Effector memory CD8-positive, alpha-beta T cell (primary cell): ENCODE data around the gene STK32A.
"Not testable (repeated sequence)": the region's sequence is repeated elsewhere in the genome, so short reads cannot be mapped to it uniquely, and the experiment has no call there.

ENCODE experiments used
- ATAC-seq: fragments of 150-1000 bp; cut with Tn5 transposase; replicated peaks from 2 replicates; pipeline ENCODE4 v1.10.0; 2021; ENCODE audit warnings: mild to moderate bottlenecking, moderate library complexity
- DNase-seq, 3 experiments: peaks; one replicate each; pipeline ENCODE4 v3.0.0; 2021
- H3K27ac Mint-ChIP-seq, 2 donors: one replicate each; pipeline ENCODE4 v1.8.0; 2022; ENCODE audit warnings: mild to moderate bottlenecking in 2 of 2, mixed read lengths in 2 of 2, moderate library complexity in 2 of 2
- H3K27me3 Mint-ChIP-seq, 2 donors: one replicate each; pipeline ENCODE4 v1.8.0; 2022; ENCODE audit warnings: mixed read lengths in 2 of 2
- H3K36me3 Mint-ChIP-seq: one replicate; pipeline ENCODE4 v1.8.0; 2022; ENCODE audit warnings: mild to moderate bottlenecking, moderate library complexity, mixed read lengths; ENCODE audit not compliant: insufficient read depth
- H3K4me1 Mint-ChIP-seq, 2 donors: one replicate each; pipeline ENCODE4 v1.8.0; 2022; ENCODE audit warnings: low read depth in 2 of 2, mixed read lengths in 2 of 2
- H3K4me3 Mint-ChIP-seq, 2 donors: one replicate each; pipeline ENCODE4 v1.8.0; 2022; ENCODE audit warnings: mild to moderate bottlenecking in 2 of 2, mixed read lengths in 2 of 2, moderate library complexity in 2 of 2
- H3K9me3 Mint-ChIP-seq, 2 donors: one replicate each; pipeline ENCODE4 v1.8.0; 2022; ENCODE audit warnings: mixed read lengths in 2 of 2

The STK32A gene

DNA sequence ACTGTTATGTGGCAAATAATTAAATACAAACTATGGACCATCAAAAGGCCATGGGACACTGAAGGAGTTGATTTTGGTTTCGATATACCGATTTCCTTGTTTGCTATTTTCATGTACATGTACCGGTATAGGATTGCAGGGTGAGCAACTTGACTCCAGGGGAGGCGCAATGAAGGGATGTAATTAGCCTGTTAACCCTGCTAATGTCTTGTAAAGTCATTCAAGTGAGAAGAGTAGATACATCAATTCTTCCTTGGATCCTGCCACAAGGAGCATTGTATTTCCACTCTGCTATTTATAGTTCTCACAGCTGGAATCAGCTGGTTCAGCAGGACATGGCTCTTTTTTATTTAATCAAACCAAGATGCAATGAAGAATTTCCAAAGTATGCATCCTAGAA is 102.0 kb downstream of the STK32A start:
- H3K9me3 Mint-ChIP-seq = peaks cover 0 to 5% of the 10 kb centered on the region in 2 donors
- H3K4me3 Mint-ChIP-seq = no peak overlapping the region
- no peaks in the 10 kb centered on the region for H3K4me1 Mint-ChIP-seq
- no peak for ATAC-seq
- H3K36me3 Mint-ChIP-seq = no peaks in the 10 kb centered on the region
- H3K27ac Mint-ChIP-seq = no peak overlapping the region
- no peaks in the 10 kb centered on the region for H3K27me3 Mint-ChIP-seq
- no peak for DNase-seq

DNA sequence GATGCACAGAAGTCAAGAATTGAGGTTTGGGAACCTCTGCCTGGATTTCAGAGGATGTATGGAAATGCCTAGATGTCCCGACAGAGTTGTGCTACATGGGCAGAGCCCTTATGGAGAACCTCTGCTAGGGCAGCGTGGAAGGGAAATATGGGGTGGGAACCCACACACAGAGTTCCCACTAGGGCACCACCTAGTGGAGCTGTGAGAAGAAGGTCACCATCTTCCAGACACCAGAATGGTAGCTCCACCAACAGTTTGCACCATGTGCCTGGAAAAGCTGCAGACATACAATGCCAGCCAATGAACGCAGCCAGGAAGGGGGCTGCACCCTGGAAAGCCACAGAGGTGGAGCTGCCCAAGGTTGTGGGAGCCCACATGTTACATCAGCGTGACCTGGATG is 104.5 kb downstream of the STK32A start:
- ATAC-seq = no peak
- Mint-ChIP-seq H3K27ac (no peak overlapping the region), H3K36me3 (no peaks in the 10 kb centered on the region), H3K4me3 (no peak overlapping the region), H3K27me3 (peaks cover 0 to under 1% of the 10 kb centered on the region in 2 donors), H3K9me3 (peaks cover 0 to 5% of the 10 kb centered on the region in 2 donors), H3K4me1 (no peaks in the 10 kb centered on the region)
- no peak for DNase-seq

DNA sequence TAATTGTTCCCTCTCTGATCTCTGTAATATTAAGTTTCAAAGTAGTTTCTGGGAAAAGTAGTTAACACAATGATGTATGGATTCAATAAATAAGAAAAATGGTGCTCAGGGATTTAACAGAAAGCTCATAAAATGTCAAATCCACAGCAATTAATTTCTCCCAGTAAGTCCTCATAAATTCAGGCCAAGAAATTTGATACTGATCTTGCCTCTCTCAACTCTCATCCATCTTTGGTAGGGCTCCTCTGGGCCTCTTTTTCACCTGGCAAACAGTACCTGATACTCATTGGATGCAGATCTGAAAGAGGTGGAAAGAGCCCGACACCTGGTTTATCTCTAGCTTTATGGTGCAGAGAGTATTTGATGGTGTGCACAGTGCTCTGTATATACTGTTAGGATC is 106.1 kb downstream of the STK32A start:
- Mint-ChIP-seq H3K27me3 (peaks cover 0 to 10% of the 10 kb centered on the region in 2 donors), H3K4me1 (no peaks in the 10 kb centered on the region), H3K4me3 (no peak overlapping the region), H3K27ac (no peak overlapping the region), H3K36me3 (no peaks in the 10 kb centered on the region), H3K9me3 (peaks cover 0 to 5% of the 10 kb centered on the region in 2 donors)
- no peak for DNase-seq
- ATAC-seq = no peak

DNA sequence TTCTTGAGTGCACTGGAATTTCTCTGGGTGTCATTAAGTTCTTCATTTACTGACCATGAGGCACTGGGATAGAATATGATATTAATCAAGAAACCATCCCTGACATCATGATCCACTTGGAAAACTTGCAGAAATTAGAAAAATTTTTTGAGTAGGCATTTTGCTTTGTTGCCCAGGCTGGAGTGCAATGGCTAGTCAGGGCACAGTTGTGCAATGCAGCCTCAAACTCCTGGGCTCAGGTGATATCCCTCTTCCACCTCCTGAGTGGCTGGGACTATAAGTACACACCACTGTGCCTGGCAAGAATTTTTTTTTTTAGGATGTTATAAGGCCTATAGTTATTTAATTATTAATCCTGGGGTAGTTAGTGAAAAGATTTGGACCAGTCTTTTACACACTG is 106.5 kb downstream of the STK32A start:
- H3K4me1 Mint-ChIP-seq = no peaks in the 10 kb centered on the region
- peaks cover 0 to 5% of the 10 kb centered on the region in 2 donors for H3K9me3 Mint-ChIP-seq
- no peak overlapping the region for H3K27ac Mint-ChIP-seq
- H3K4me3 Mint-ChIP-seq = no peak overlapping the region
- ATAC-seq (no peak), DNase-seq (no peak)
- H3K36me3 Mint-ChIP-seq = no peaks in the 10 kb centered on the region
- H3K27me3 Mint-ChIP-seq = peaks cover 0 to 10% of the 10 kb centered on the region in 2 donors

DNA sequence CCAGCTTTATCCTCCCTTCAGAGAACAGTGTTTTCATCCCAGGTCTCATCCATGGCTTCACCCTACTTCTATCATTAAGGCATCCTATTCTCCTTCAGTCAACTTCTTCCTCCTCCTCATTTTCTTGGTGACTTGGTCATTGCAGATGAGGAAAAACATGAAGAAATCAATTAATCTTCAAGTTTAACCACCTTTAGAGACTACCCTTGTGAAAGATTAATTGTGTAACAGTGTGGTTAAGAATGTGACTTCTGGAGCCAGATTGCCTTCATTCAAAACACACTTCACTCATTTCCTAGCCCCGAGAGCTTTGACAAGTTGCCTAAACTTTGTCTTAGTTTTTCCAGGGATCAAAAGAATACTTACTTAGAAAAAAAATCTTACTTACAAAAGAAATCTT is 110.0 kb downstream of the STK32A start:
- Mint-ChIP-seq H3K27me3 (peaks cover 0 to 10% of the 10 kb centered on the region in 2 donors), H3K27ac (no peak overlapping the region), H3K9me3 (no peaks in the 10 kb centered on the region), H3K4me1 (no peaks in the 10 kb centered on the region), H3K36me3 (no peaks in the 10 kb centered on the region), H3K4me3 (no peak overlapping the region)
- ATAC-seq (no peak), DNase-seq (no peak)

- DNase-seq (no peak), ATAC-seq (no peak)
- no peaks in the 10 kb centered on the region for H3K4me1 Mint-ChIP-seq
- no peak overlapping the region for H3K27ac Mint-ChIP-seq
- H3K4me3 Mint-ChIP-seq = no peak overlapping the region
- no peaks in the 10 kb centered on the region for H3K9me3 Mint-ChIP-seq
- no peaks in the 10 kb centered on the region for H3K36me3 Mint-ChIP-seq
- peaks cover 0 to 10% of the 10 kb centered on the region in 2 donors for H3K27me3 Mint-ChIP-seq
Observed at GRCh38 chr5:147346006-147346561, 111.3 kb downstream of the STK32A start.

GRCh38 chr5:147348046-147348445 is 113.2 kb downstream of the STK32A start:
- Mint-ChIP-seq H3K27me3 (peaks cover 0 to 20% of the 10 kb centered on the region in 2 donors), H3K4me1 (no peaks in the 10 kb centered on the region), H3K36me3 (no peaks in the 10 kb centered on the region), H3K27ac (no peak overlapping the region), H3K4me3 (no peak overlapping the region), H3K9me3 (no peaks in the 10 kb centered on the region)
- ATAC-seq = no peak
- DNase-seq = no peak

GRCh38 chr5:147348451-147348850 is 113.6 kb downstream of the STK32A start:
- Mint-ChIP-seq H3K9me3 (no peaks in the 10 kb centered on the region), H3K27me3 (peaks cover 0 to 24% of the 10 kb centered on the region in 2 donors), H3K4me1 (no peaks in the 10 kb centered on the region), H3K27ac (no peak overlapping the region), H3K4me3 (no peak overlapping the region), H3K36me3 (no peaks in the 10 kb centered on the region)
- ATAC-seq (no peak), DNase-seq (no peak)

DNA sequence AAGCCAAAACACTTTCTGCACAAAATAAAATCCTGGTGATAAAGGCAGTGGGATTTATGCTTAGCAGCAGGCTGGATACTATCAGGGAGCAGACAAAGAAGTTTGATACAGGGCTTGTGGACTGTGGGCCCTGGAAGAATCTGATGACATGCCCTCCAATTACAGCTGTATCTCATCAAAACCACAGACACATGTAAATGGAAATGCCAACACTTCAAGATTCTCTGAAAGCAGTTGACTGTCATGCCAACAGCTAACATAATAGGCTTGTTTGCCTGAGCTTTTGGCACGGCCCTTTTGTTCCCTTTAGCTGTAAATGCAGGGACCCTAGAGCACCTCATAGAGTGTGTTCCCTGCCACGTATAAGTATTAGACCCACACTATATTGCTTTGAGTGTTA is 114.4 kb downstream of the STK32A start:
- ATAC-seq = no peak
- no peaks in the 10 kb centered on the region for H3K36me3 Mint-ChIP-seq
- peaks cover 0 to 24% of the 10 kb centered on the region in 2 donors for H3K27me3 Mint-ChIP-seq

DNA sequence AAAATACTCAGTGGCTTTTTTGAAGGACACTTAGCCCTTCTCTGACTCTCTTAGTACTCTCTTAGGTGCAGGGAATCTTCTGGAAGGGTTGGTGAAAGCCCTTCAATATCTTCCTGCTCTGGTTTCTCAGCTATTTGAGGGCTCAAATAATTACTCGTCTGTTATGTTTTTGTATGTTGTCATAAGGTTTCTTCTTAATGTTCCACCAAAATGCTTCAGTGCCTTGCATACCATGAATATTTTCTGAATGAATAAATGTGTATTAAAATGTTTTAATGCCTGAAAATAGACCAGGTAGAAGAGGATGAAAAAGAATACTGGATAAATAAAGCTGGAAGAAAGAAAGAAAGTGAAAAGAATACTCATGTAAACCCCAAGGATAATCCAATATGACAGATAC is 124.3 kb downstream of the STK32A start:
- ATAC-seq = no peak
- Mint-ChIP-seq H3K4me1 (no peaks in the 10 kb centered on the region), H3K27ac (no peak overlapping the region), H3K27me3 (peaks cover 6% of the 10 kb centered on the region in 2 donors), H3K4me3 (no peak overlapping the region), H3K36me3 (no peaks in the 10 kb centered on the region), H3K9me3 (peaks cover 0 to under 1% of the 10 kb centered on the region in 2 donors)
- no peak for DNase-seq

More for the DNA sequence above, 114.4 kb downstream of the STK32A start:
- Mint-ChIP-seq H3K27ac (no peak overlapping the region), H3K4me3 (no peak overlapping the region), H3K4me1 (no peaks in the 10 kb centered on the region), H3K9me3 (no peaks in the 10 kb centered on the region)
- no peak for DNase-seq

GRCh38 chr5:147359581-147359980 is 124.8 kb downstream of the STK32A start:
- Mint-ChIP-seq H3K4me3 (no peak overlapping the region), H3K27me3 (peaks cover 6% of the 10 kb centered on the region in 2 donors), H3K4me1 (no peaks in the 10 kb centered on the region), H3K9me3 (peaks cover 0 to 2% of the 10 kb centered on the region in 2 donors), H3K27ac (no peak overlapping the region), H3K36me3 (no peaks in the 10 kb centered on the region)
- DNase-seq (no peak), ATAC-seq (no peak)

- DNase-seq (no peak), ATAC-seq (no peak)
- no peak overlapping the region for H3K27ac Mint-ChIP-seq
- H3K9me3 Mint-ChIP-seq = peaks cover 0 to 3% of the 10 kb centered on the region in 2 donors
- H3K27me3 Mint-ChIP-seq = peaks cover 6 to 11% of the 10 kb centered on the region in 2 donors
- no peak overlapping the region for H3K4me3 Mint-ChIP-seq
- no peaks in the 10 kb centered on the region for H3K36me3 Mint-ChIP-seq
- H3K4me1 Mint-ChIP-seq = no peaks in the 10 kb centered on the region
Observed at GRCh38 chr5:147360816-147361215, 126.0 kb downstream of the STK32A start.

DNA sequence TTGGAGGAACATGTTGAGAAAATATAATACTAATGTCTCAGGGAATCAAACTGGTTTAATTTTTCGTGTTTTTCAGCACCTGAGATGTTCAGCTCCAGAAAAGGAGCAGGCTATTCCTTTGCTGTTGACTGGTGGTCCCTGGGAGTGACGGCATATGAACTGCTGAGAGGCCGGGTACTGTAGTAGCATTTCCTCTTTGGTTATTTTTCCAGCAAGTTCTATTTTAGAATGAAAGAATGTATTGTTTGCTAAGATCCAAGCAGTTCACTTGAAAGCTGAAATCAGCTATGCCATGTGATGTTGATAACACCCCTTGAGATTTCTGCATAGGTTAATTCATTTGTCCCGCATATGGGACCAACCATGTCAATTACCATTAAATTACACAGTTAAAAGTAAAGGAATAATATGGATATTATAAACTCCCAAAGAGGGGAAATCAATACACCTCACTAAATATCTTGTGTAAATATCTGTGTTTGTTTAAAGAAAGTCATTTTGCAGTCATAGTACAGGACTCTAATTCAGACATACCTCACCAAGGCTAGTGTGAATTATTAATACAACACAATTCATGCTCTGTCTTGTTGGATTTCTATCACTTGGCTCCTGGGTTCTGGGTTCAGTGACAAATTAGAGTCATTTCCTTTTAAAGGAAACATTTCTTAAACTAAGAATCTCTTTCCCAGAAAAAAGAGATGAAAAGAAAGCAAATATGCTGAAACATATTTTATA is 126.8 kb downstream of the STK32A start:
- H3K4me1 Mint-ChIP-seq = no peaks in the 10 kb centered on the region
- DNase-seq = no peak
- ATAC-seq = no peak
- no peak overlapping the region for H3K27ac Mint-ChIP-seq
- H3K4me3 Mint-ChIP-seq = no peak overlapping the region
- peaks cover 0 to 3% of the 10 kb centered on the region in 2 donors for H3K9me3 Mint-ChIP-seq
- peaks cover 6 to 11% of the 10 kb centered on the region in 2 donors for H3K27me3 Mint-ChIP-seq
- no peaks in the 10 kb centered on the region for H3K36me3 Mint-ChIP-seq

GRCh38 chr5:147367381-147367780 is 132.6 kb downstream of the STK32A start:
- H3K36me3 Mint-ChIP-seq, ATAC-seq, H3K4me3 Mint-ChIP-seq, H3K9me3 Mint-ChIP-seq, DNase-seq, H3K4me1 Mint-ChIP-seq, H3K27ac Mint-ChIP-seq: not testable (repeated sequence)
- peaks cover 3 to 15% of the 10 kb centered on the region in 2 donors for H3K27me3 Mint-ChIP-seq
